Muscle layer of duodenum (tissue), 2 donors: ENCODE data around the gene IL33.
A peak's percentile ranks its signal among the peaks of the same experiment; 100 is the strongest.

Experiments
- H3K27ac ChIP-seq: one replicate; pipeline ENCODE4 v1.7.0; 2013; ENCODE audit warnings: mild to moderate bottlenecking, low read length
- H3K27me3 ChIP-seq: one replicate; pipeline ENCODE4 v1.7.0; 2013; ENCODE audit warnings: low read depth, mild to moderate bottlenecking, control low read depth, low read length
- H3K36me3 ChIP-seq, 2 donors: one replicate each; pipeline ENCODE4 v1.7.0; 2013; ENCODE audit warnings: low read length in 2 of 2, control low read depth in 1 of 2, mild to moderate bottlenecking in 1 of 2; ENCODE audit not compliant: insufficient read depth in 2 of 2, control insufficient read depth in 1 of 2
- H3K4me1 ChIP-seq, 2 donors: one replicate each; pipeline ENCODE4 v1.7.0; 2013; ENCODE audit warnings: low read length in 2 of 2, mild to moderate bottlenecking in 2 of 2, control low read depth in 1 of 2, moderate library complexity in 1 of 2; ENCODE audit not compliant: insufficient read depth in 2 of 2, control insufficient read depth in 1 of 2
- H3K4me3 ChIP-seq, 2 donors: one replicate each; pipeline ENCODE4 v1.7.0; 2013; ENCODE audit warnings: low read length in 2 of 2, low read depth in 1 of 2, mild to moderate bottlenecking in 1 of 2
- H3K9me3 ChIP-seq, 2 donors: one replicate each; pipeline ENCODE4 v1.7.0; 2013; ENCODE audit warnings: low read length in 2 of 2, control low read depth in 1 of 2, mild to moderate bottlenecking in 1 of 2; ENCODE audit not compliant: control insufficient read depth in 1 of 2
- donor health status: healthy.

IL33 gene

DNA sequence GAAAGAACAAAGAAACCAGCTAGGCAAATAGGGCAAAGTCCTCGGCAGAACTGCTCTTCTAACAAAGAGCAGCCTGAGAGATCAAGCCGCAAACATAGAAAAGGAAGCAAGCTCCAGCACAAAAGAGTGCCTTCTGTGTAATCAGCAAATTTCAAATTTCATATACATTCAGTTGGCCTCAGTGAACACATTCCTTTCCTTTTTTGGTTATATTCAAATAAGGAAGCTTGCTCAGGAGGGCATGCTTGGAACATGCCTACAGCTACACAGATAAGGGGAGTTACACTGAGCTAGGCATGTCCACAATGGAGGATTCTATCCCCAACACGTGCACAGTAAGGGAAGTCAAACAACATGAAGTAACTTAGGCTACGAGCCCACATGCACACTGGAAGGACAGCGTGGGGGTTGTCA lies 23.4 kb downstream of the IL33 start:
- no peaks in the 10 kb centered on the region for H3K27me3 ChIP-seq
- H3K27ac ChIP-seq = no peak overlapping the region
- H3K36me3 ChIP-seq = peaks cover 0 to 16% of the 10 kb centered on the region in 2 donors
- no peaks in the 10 kb centered on the region for H3K4me1 ChIP-seq
- no peak overlapping the region for H3K4me3 ChIP-seq
- H3K9me3 ChIP-seq = no peaks in the 10 kb centered on the region

GRCh38 chr9:6239694-6240093 lies 24.1 kb downstream of the IL33 start:
- no peak overlapping the region for H3K4me3 ChIP-seq

GRCh38 chr9:6243746-6244145 lies 28.1 kb downstream of the IL33 start:
- Histone ChIP-seq H3K9me3 (no peaks in the 10 kb centered on the region), H3K4me1 (no peaks in the 10 kb centered on the region), H3K36me3 (peaks cover 0 to 24% of the 10 kb centered on the region in 2 donors), H3K27ac (no peak overlapping the region), H3K27me3 (no peaks in the 10 kb centered on the region), H3K4me3 (no peak overlapping the region)

More at GRCh38 chr9:6239694-6240093, 24.1 kb downstream of the IL33 start:
- H3K27ac ChIP-seq = no peak overlapping the region
- peaks cover 0 to 21% of the 10 kb centered on the region in 2 donors for H3K36me3 ChIP-seq
- H3K27me3 ChIP-seq = no peaks in the 10 kb centered on the region
- H3K4me1 ChIP-seq = no peaks in the 10 kb centered on the region
- H3K9me3 ChIP-seq = no peaks in the 10 kb centered on the region

GRCh38 chr9:6247266-6247665 lies 31.7 kb downstream of the IL33 start:
- Histone ChIP-seq H3K27ac (no peak overlapping the region), H3K9me3 (no peaks in the 10 kb centered on the region), H3K27me3 (no peaks in the 10 kb centered on the region), H3K4me1 (no peaks in the 10 kb centered on the region), H3K36me3 (peaks cover 0 to 19% of the 10 kb centered on the region in 2 donors), H3K4me3 (no peak overlapping the region)

GRCh38 chr9:6268826-6269397 lies 53.3 kb downstream of the IL33 start:
- Histone ChIP-seq H3K27me3 (no peaks in the 10 kb centered on the region), H3K36me3 (no peaks in the 10 kb centered on the region), H3K9me3 (peaks cover 0 to 10% of the 10 kb centered on the region in 2 donors), H3K4me3 (no peak overlapping the region), H3K4me1 (peaks cover 0 to 6% of the 10 kb centered on the region in 2 donors), H3K27ac (no peak overlapping the region)

DNA sequence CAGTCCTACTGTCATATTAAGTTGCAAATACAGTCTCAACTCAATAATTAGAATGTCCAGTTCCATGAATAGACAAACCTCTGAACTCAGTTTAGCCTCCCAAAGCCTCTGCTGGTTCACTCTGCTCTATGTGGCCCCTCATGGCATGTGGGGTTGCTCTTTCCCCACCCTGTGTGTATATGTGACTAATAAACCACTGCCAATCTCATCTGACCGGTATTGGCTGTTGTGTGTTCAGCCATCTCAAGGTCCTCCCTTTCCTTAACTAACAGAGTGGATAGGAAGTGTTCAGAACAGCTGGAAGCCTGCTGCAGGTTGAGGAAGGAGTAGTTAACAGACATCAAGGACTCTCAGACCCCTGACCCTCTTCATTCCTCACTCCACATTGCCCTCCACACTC lies 55.3 kb downstream of the IL33 start:
- Histone ChIP-seq H3K9me3 (no peaks in the 10 kb centered on the region), H3K27ac (no peak overlapping the region), H3K4me1 (peaks cover 0 to 6% of the 10 kb centered on the region in 2 donors), H3K36me3 (no peaks in the 10 kb centered on the region), H3K4me3 (no peak overlapping the region), H3K27me3 (no peaks in the 10 kb centered on the region)

GRCh38 chr9:6271508-6272228 lies 56.1 kb downstream of the IL33 start:
- Histone ChIP-seq H3K4me1 (peaks cover 0 to 6% of the 10 kb centered on the region in 2 donors), H3K27ac (peak overlapping the region; percentile 21)

DNA sequence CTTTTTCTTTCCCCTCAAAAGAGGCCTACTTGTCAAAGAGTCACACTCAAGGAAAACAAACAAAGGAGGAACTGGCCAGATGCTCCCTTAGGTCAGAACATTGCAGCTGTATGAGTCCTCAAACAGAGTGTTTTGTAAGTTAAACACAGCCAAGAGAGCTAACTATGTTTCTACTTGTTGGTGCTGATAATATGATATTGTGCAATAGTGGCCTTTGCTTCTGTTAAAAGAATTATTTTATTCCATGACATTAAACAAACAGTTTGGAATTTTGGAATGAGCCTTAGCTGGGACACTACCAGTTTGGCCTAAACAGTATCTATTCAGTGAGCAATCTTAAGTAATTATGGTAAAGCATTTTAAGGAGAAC lies 56.6 kb downstream of the IL33 start:
- Histone ChIP-seq H3K9me3 (no peaks in the 10 kb centered on the region), H3K27me3 (no peaks in the 10 kb centered on the region), H3K4me3 (no peak overlapping the region), H3K27ac (peak overlapping the region; percentile 21), H3K4me1 (peaks cover 0 to 6% of the 10 kb centered on the region in 2 donors), H3K36me3 (no peaks in the 10 kb centered on the region)

More at GRCh38 chr9:6271508-6272228, 56.1 kb downstream of the IL33 start:
- Histone ChIP-seq H3K36me3 (no peaks in the 10 kb centered on the region), H3K9me3 (no peaks in the 10 kb centered on the region), H3K4me3 (no peak overlapping the region), H3K27me3 (no peaks in the 10 kb centered on the region)

- Histone ChIP-seq H3K27me3 (no peaks in the 10 kb centered on the region), H3K27ac (no peak overlapping the region), H3K4me1 (no peaks in the 10 kb centered on the region), H3K36me3 (no peaks in the 10 kb centered on the region), H3K9me3 (no peaks in the 10 kb centered on the region), H3K4me3 (no peak overlapping the region)
Measured at GRCh38 chr9:6277417-6277816, 61.8 kb downstream of the IL33 start.

DNA sequence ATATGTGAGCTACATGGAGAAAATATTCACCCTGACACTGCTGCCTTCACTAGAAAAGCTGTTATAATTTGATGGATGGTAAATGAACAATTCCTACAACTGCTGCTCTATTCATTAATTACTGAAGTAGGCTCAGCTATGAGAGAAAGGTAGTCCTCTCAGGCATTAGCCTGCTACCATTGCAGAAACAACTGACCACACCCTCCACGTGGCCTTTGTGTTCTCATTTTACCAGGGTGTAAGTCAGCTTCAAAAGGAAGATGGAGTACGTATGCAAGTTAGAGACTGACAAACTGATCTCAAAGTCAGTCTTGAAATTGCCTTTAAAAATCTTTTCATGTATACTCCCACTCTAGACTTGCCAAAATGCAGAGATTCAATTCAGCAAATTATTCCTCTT lies 86.3 kb downstream of the IL33 start:
- no peaks in the 10 kb centered on the region for H3K27me3 ChIP-seq
- H3K9me3 ChIP-seq = no peaks in the 10 kb centered on the region
- no peaks in the 10 kb centered on the region for H3K36me3 ChIP-seq
- no peaks in the 10 kb centered on the region for H3K4me1 ChIP-seq
- H3K27ac ChIP-seq = no peak overlapping the region
- no peak overlapping the region for H3K4me3 ChIP-seq

DNA sequence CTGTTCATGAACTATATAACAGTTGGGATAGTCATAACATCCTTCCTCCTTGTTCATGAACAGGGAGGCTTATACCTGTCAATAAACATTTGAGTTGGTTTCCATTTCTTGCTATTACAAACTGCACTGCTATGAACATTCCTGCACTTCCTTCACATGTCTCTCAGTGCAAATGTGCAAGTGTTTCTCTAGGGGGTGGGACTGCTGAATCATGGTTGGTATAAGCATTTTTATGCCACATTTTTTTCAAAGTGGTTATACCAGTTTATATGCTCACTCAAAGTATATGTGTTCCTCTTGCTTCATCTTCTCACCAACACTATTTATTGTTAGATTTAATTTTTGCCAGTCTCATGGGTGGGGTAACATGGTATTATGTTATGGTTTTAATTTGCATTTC lies 86.8 kb downstream of the IL33 start:
- H3K27ac ChIP-seq = no peak overlapping the region
- no peaks in the 10 kb centered on the region for H3K36me3 ChIP-seq
- H3K4me1 ChIP-seq = no peaks in the 10 kb centered on the region
- no peaks in the 10 kb centered on the region for H3K27me3 ChIP-seq
- H3K9me3 ChIP-seq = no peaks in the 10 kb centered on the region
- H3K4me3 ChIP-seq = no peak overlapping the region

DNA sequence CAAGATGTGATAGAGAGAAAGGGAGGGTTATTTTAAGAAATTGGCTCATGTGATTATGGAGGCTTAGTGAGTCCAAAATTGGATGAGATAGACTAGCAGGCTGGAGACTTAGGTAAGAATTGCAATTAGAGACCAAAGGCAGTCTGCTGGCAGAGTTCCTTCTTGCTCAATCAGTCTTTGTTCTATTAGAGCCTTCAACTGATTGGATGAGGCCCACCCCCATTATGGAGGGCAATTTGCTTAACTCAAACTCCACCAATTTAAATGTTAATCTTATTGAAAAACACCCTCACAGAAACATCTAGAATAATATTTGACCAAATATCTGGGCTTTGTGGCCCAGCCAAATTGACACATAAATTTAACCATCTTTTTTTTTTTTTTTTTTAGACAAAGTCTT lies 88.6 kb downstream of the IL33 start:
- no peaks in the 10 kb centered on the region for H3K36me3 ChIP-seq
- H3K9me3 ChIP-seq = no peaks in the 10 kb centered on the region
- no peaks in the 10 kb centered on the region for H3K27me3 ChIP-seq
- no peaks in the 10 kb centered on the region for H3K4me1 ChIP-seq
- H3K27ac ChIP-seq = no peak overlapping the region
- H3K4me3 ChIP-seq = no peak overlapping the region
